IPS DF 19.7 (cell line): Measurements from ENCODE around the gene SMAD7.

Source experiments
- DNase-seq: peaks from one replicate; pipeline ENCODE4 v3.0.0-alpha.2; 2013; ENCODE audit warnings: low read depth, low spot score

SMAD7 gene

DNA sequence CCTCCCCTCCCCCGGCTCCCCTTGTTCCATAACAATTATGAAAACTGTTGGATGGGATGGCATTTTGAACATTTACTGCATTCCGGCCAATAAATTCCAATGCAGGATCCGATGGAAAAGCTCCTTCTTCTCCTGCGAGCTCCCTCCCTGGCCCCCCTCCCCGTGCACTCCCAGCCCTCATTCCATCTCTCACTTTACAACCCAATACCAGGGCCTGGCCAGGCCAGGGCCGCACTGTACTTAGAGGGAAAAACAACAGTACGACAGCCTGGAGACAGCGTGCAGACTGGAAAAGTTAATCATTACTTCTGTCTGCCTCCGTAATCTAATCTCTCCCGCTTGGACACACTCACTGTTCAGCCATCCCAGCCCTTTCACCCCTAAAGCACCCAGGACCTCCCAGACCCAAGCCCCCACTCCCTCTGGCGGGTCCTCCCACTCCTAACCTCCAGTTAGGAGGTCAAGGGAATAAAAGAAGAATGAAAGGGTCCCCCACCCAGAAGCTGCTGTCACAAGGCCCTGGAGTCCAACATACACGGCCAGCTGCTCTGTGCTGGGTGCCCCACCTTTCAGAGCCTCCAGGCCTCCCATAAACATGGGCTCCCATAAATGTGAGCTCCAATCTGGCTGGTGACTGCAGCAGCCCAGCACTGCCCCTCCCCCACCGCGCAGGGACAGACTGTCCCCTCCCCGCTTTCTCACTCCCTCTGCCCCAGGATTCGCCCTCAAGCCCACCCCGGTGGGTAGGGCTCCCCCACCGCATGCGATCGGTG is 20.6 kb downstream of the SMAD7 start:
- no peak for DNase-seq

- DNase-seq, result no peak
Measured at GRCh38 chr18:48929212-48929612, 21.6 kb downstream of the SMAD7 start.

DNA sequence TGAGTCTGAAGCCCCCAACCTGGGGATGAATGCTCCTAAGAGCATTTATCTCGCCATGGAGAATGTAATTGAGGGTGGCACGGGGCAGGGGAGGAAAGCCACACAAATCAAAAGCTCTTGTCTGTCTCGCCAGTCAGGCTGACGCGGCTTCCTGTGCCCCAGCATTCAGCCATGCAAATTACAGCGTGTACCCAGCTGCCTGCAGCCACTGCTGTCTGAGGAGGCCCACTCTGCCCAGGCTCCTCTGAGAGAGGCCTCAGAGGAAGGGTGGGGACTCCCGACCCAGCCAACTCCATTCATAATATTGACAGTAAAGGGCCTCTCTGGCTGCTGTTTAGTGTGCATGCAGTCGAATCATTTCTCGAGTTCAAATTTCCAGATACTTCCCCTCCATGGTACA is 22.0 kb downstream of the SMAD7 start:
- no peak for DNase-seq

DNA sequence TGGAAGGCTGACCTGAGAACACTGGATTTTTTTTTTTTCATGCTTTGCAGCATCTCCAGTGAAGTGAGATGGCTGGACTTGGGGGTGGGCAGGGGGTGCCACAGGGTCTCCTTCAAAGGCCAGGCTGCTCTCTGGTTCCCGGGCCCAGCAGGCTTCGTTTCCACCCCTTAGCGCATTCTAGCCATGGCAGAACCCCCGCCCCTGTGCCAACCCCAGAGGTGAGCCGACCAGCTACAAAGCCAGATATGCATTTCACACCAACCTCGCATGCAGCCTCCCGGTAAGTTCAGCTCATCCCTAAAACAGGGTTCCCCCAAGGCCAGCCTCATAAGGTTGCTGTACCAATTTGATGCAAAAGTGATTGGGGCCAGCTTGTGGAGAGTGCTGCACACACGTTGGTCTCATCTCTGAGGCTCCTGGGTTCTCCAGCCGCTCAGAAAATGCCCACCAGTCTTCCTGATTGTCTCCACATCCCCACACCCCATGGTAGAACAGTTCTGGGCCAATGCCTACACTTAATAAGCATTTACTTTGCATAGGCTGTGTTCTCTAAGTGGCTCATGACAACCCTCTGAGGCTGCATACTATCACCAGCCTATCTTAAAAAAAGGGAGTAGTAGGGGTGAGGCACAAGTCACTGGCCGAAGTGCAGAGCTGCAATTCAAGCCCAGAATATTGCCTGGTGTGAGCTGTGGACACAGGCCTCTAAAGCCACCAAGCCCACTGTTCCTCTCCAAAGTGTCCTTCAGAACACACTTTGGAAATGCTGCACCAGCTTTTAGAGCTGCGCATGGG is 23.3 kb downstream of the SMAD7 start:
- DNase-seq, result no peak

- DNase-seq, result no peak
Measured at GRCh38 chr18:48926420-48926857, 24.3 kb downstream of the SMAD7 start.

DNA sequence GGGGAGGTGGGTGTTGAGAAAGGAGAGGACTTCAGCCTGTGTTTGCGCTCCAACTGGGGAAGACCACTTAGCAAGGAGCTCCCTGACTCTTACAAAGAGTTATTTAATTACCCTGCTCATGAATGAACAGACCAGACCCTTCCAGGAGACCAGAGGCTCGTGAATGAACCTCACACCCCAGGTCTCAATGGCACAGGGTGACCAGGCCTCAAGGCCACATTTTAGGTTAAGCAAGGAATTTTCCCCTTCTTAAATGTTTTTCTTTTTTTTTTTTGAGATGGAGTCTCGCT is 25.3 kb downstream of the SMAD7 start:
- no peak for DNase-seq

DNA sequence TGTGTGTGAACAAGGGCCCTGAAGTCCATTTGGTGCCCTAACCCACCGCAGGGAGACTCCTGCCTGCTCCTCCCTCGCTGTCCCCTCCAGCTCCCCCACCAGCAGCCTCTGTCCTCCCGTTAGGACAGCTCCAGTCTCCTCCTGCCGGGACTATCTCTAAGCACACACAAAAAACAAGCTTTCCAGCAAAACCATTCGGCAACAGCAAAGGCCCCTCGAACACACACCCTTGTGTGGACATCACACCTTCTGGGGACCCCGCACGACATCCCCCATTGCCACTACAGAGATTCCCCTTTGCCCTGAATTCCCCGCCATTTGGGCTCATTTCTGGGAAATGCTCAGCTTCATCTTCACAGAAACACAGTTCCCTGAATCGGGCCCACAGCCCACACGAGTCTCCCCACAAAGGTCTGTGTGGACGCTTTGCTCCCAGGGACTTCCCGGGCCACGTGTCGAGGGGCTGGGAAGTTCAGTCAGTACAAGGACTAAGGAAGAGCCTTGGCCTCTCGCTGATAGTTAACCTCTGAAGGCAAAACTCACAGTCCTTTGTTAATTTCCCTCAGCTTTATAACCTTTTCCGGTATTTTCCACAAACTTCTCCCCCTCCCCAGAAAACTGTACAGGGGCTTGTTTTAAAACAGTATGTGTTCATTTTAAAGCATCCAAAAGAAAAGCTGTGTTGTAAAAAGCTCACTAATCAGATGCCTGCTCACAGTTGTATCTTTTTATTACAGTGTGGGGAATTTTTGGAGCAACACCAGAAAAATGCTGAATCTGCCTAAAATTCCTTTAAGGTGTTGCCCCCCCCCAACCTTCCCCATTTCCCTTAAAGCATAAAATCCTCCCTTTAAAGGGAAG is 25.9 kb downstream of the SMAD7 start:
- DNase-seq, result no peak

DNA sequence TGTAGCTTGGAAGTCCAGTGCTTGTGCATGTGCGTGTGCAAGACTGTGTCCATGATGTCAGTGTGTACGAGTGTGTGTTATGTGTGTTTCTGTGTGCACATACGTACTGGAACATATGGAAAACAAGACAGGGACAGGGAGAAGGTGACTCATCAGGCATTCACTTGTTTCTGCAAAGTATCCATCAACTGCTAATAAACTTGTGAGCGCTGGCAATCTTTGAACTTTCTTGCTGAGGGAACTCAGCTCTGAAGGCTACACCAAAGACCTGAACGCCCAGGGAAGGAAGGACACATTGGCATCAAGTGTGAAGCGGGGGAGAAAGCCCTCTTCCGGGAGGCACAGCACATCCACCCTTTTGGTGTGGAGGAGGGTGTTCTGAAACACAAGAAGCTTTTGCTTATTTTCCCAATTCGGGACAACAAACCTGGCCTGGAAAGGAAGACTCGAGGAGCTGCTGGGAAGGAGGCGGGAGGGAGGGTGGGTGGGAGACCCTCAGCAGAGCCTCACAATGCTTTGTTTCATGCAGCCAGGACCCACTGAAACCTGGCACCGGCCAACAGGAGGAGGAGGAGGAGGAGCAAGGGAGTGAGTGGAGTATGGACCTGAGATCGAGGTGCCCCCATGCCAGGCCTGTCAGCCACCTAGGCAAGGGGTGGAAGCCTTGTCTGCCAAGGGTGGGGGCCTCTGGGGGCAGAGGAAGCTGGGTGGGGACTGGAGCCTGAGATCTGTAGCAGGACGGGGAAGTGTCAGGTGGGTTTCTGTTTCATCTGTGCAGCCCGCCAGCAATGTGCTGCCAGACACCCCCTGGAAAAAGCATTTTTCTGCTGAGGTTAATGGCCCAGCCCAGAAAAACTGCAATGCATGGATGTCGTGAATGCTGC is 26.8 kb downstream of the SMAD7 start:
- DNase-seq, result no peak

- no peak for DNase-seq
Measured at GRCh38 chr18:48922801-48923730, 27.7 kb downstream of the SMAD7 start.

GRCh38 chr18:48922226-48922800 is 28.5 kb downstream of the SMAD7 start:
- no peak for DNase-seq

DNA sequence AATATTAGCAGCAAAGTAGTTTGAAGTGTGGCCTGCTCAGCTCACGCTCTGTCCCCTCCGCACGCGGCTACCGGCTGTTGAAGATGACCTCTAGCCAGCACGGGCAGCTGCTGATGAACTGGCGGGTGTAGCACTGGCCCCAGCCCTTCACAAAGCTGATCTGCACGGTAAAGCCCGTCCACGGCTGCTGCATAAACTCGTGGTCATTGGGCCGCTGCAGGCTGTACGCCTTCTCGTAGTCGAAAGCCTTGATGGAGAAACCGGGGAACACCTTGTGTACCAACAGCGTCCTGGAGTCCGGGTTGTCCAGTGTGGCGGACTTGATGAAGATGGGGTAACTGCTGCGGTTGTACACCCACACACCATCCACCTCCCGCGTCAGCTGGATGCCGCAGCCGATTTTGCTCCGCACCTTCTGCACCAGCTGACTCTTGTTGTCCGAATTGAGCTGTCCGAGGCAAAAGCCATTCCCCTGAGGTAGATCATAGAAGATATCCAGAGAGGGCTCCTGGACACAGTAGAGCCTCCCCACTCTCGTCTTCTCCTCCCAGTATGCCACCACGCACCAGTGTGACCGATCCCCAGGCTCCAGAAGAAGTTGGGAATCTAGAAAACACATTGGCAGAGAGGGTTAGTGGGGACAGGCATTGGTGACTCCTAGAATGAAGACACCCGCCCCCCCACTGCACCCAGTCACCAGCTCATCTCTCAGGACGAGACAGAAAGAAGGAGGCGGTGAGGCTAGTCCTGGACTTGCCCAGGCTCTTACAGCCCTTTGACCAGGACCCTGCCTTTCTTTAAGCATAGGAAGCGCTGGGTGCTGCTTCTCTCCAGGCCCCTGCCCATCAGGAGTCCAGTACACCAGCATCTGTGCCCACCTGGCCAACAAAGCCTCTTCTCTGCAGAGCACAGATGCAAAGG is 29.2 kb downstream of the SMAD7 start:
- no peak for DNase-seq

DNA sequence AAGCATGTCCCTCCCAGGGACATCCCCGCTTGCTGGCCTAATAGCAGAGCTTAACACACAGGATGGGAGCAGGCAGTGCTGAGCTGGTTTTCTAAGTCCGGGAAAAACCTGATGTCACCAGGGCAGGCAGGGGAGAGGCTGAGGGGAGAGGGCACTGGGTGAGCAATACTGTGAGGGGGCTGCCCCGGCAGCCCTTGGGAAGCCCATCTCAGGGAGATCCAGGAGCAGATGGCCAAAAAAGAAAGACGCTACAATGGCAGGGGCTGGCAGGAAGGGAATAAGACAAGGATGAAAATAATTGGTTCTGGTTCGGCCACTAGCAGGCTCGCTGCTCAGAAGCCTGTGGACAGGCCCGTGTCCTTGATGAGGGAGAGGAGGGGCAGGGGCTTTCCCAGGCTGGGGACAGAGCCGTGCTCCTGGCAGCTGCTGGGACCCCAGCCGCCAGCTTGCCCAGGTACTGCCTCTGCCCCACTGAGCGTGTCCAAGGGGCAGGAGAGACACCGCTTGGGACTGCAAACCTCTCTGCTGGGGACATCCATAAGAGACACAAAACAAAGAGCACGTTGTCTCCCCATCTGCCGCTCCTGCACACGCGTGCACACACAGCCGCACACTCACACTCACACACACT is 30.2 kb downstream of the SMAD7 start:
- no peak for DNase-seq

GRCh38 chr18:48919547-48919946 is 31.2 kb downstream of the SMAD7 start:
- no peak for DNase-seq

DNA sequence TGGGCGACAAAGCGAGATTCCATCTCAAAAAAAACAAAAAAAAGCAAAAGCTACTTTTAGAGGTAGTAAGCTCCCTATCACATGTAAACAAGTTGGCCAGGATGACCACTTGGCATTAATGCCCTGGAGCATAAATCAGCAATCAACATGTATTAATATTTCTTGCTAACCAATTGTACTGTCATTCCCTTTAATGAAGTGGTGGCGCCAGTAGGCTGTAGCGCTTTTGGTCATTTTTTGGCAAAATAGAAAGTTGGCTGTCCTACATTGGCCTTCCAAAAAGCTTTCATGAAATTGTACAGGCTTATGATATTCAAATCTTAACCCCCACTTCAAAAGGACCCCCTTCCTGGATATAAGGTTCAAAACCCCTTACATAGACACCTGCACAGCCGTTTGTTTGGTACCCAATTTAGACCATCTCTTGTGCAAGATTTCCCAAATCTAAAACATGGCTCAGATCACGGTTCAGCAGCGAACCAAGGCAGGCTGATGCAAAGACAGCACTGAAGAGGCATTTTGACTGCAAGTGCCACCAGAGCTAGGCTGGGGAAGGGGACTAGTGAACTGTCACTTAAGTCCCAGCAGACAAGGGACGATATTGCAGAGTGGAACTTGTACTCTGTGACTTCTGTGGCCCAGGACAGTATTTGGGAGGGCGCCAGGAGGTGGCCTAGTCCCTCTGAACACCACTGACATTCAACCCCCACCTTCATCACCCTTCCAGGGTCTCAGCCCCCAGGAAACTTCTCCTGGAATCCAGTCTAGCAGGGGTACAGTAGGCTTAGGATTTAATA is 31.9 kb downstream of the SMAD7 start:
- no peak for DNase-seq

GRCh38 chr18:48917579-48918517 is 32.9 kb downstream of the SMAD7 start:
- no peak for DNase-seq
